ENCODE measurements around the gene DSC2.

The DSC2 gene

DNA sequence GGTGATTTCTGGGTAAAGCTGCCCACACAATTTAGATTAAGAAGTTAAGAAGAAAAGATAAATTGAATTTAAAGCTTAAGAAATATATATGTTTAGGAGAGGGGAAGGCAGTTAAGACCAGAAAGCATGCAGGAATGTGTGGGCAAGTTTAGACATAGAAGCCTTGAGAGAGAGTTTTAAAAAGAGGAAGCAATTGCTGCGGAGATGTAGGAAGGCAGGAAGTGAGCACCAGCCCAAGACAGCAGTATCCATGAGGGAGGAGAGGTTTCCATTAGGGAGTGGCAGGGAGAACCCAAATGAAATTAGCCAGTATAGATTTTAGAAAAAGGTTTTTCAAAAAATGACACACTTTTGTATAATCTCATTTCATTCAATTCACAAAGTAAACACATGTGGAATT, 24.3 kb downstream of the DSC2 start:
- TF ChIP-seq, protein P1, sequence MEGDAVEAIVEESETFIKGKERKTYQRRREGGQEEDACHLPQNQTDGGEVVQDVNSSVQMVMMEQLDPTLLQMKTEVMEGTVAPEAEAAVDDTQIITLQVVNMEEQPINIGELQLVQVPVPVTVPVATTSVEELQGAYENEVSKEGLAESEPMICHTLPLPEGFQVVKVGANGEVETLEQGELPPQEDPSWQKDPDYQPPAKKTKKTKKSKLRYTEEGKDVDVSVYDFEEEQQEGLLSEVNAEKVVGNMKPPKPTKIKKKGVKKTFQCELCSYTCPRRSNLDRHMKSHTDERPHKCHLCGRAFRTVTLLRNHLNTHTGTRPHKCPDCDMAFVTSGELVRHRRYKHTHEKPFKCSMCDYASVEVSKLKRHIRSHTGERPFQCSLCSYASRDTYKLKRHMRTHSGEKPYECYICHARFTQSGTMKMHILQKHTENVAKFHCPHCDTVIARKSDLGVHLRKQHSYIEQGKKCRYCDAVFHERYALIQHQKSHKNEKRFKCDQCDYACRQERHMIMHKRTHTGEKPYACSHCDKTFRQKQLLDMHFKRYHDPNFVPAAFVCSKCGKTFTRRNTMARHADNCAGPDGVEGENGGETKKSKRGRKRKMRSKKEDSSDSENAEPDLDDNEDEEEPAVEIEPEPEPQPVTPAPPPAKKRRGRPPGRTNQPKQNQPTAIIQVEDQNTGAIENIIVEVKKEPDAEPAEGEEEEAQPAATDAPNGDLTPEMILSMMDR (IDR thresholded peaks at IDR 0.05; ENCODE audit: low read depth, low read length), result no peak
- H3K4me3 ChIP-seq (ENCODE audit: low read depth, low read length), result no peak overlapping the region

DNA sequence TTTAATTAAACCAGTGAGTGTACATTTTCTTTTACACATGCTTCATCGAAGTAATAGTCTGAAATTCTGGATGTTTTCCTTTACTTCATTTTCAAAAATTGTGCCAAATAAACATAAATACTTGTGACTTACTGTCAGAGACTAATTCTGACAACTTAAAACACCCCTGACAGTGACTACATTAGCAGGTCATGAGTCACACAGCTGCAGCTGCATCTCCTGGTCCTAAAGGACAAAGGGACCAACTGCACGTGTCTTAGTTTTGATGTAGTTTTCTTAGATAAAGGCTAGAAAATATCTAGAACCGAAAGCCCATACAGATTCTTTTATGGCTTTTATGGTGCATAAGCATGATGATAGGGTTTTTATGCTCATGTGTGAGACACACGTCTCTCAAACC, 30.0 kb downstream of the DSC2 start:
- TF ChIP-seq, protein P1 (IDR thresholded peaks at IDR 0.05; ENCODE audit: low read depth, low read length), result no peak
- H3K4me3 ChIP-seq (ENCODE audit: low read depth, low read length), result no peak overlapping the region

DNA sequence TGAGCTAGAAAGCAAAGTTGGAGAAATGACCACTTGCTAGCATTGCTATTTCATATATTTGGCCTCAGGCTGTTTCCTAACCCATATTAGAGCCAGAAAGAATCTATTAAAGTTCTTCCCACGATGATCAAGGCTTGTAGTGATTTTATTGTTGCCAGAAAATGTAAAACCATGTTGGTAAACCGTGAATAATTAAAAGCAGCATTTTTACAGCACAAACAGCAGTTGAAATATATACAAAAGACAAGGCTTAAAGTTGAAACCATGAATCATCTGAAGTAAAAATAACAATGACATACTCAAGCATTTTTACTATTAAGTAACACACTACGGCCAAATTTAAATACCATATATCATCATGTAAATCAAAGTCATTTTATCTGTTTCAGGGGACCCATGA, 32.0 kb downstream of the DSC2 start:
- TF ChIP-seq, protein P1 (IDR thresholded peaks at IDR 0.05; ENCODE audit: low read depth, low read length), result no peak
- H3K4me3 ChIP-seq (ENCODE audit: low read depth, low read length), result no peak overlapping the region

DNA sequence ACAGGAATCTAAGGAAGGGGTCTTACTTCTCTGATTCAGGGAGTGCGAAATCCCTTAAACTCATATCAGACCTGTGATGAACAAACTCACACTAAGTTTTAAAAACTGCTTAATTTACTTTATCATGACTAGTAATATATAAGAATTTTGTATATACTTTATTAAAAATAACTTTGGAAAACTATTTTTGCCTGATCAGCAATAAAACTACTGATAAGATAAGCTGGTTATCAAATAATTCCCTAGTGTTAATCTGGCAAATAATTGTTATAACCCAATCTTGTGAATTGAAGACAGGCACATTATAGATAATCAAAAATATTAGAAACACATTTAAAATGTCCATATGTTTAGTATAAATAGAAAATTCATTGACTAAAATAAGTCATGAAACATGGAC, 36.0 kb downstream of the DSC2 start:
- H3K4me3 ChIP-seq (ENCODE audit: low read depth, low read length), result no peak overlapping the region
- TF ChIP-seq, protein P1 (IDR thresholded peaks at IDR 0.05; ENCODE audit: low read depth, low read length), result no peak

DNA sequence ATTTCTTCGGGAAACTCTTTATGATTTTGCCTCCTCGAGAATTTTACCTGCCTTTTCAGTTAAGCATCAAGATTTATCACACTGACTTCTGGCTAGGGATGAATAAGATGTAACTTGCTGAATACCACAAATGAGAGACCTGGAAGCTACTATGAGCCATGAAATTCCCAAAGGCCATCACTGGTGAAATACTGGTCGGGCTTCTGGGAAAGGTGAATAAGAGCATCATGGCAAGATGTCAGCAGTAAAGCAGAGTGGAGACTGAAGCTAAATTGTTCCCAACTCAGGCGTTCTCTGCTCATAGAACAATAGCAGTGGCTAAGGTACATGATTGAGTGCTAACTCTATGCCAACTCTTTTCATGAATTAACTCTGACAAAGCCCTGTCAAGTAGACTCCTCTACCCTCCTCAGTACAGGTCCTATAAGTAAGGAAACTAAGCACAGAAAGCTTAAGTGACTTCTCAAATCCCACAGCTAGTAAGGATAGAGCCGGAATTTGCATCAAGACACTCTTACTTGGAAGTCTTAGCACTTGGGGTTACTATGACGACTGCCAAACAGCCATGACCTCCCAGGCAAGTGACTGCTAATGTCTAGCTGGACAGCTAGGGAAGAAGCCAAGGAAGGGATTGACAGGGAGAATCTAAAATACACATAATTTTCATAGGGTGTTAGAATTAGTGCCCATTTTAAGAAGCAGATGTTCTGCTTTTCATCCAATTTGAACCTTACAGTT, 37.0 kb downstream of the DSC2 start:
- no peak overlapping the region for H3K4me3 ChIP-seq (ENCODE audit: low read depth, low read length)
- TF ChIP-seq, protein P1 (IDR thresholded peaks at IDR 0.05; ENCODE audit: low read depth, low read length), result no peak

DNA sequence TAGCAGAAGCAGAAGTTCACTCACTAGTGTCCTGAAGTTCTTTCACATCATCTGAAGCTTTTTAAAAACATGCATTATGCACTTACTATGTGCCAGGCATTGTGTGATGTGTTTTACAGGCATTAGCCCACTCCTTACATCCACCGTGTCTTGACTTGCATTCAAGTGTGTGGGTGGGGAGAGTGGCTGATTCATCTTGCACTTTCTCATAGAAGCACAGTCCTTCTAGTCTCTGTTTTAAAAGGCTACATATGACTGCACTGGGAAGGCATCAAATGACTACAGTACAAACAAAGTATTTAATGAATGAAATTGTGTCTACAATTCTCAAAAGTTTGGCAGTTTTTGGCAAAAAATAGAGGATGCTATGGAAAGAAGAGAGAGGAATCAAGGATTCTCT, 38.1 kb downstream of the DSC2 start:
- TF ChIP-seq, protein P1 (IDR thresholded peaks at IDR 0.05; ENCODE audit: low read depth, low read length), result no peak
- H3K4me3 ChIP-seq (ENCODE audit: low read depth, low read length), result no peak overlapping the region

DNA sequence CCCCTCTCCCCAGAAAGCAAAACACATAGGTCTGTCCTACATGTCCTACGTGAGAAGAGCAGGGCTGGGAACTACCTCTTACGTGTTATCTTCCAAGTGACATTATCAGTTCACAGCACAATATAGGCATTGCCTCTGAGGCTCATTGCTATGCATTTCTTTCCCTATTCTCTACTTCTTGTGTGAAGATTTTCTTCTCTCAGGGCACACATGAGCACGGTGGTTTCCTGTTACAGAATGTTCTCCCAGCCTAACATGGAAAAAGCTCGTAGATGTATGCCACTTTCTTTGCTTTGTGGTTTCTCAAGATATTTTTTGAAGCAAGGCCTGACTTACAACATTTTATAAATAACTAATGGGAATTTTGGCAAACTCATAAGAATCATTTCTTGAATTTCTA, 40.3 kb downstream of the DSC2 start:
- no peak overlapping the region for H3K4me3 ChIP-seq (ENCODE audit: low read depth, low read length)
- TF ChIP-seq, protein P1 (IDR thresholded peaks at IDR 0.05; ENCODE audit: low read depth, low read length), result no peak

Measured in WI38 (cell line).